ACC112 (cell line): ENCODE results near the gene MCFD2.

Experiments
- H2AFZ ChIP-seq: fragments of 200-600 bp; sonication (generic); one replicate; pipeline ENCODE4 v1.6.0; 2017; ENCODE audit warnings: antibody characterized with exemption, low read length; ENCODE audit not compliant: unreplicated experiment
- H3K27ac ChIP-seq: fragments of 200-600 bp; sonication (generic); 2 replicates; pipeline ENCODE4 v1.5.1; 2014; ENCODE audit warnings: low read depth, mild to moderate bottlenecking, antibody characterized with exemption, low read length, moderate library complexity
- H3K27me3 ChIP-seq: fragments of 200-600 bp; sonication (generic); 2 replicates; pipeline ENCODE4 v1.6.1; 2014; ENCODE audit warnings: mild to moderate bottlenecking, antibody characterized with exemption, low read length, moderate library complexity, mixed read lengths; ENCODE audit not compliant: insufficient read depth
- H3K36me3 ChIP-seq: fragments of 200-600 bp; sonication (generic); 2 replicates; pipeline ENCODE4 v1.6.1; 2016; ENCODE audit warnings: mild to moderate bottlenecking, antibody characterized with exemption, low read length, moderate library complexity, mixed read lengths; ENCODE audit not compliant: insufficient read depth
- H3K4me1 ChIP-seq: fragments of 200-600 bp; sonication (generic); one replicate; pipeline ENCODE4 v1.6.1; 2016; ENCODE audit warnings: low read length, mixed read lengths; ENCODE audit not compliant: insufficient read depth, unreplicated experiment, control insufficient read depth
- H3K4me3 ChIP-seq: fragments of 200-600 bp; sonication (generic); 2 replicates; pipeline ENCODE4 v1.5.1; 2014; ENCODE audit warnings: mild to moderate bottlenecking, low read depth, low read length
- H3K79me2 ChIP-seq: fragments of 200-600 bp; sonication (generic); one replicate; pipeline ENCODE4 v1.6.0; 2016; ENCODE audit warnings: low read length; ENCODE audit not compliant: control insufficient read depth, unreplicated experiment, insufficient read depth

MCFD2 gene

GRCh38 chr2:46901611-46902010 is 14.0 kb downstream of the MCFD2 start:
- H3K4me3 ChIP-seq: no peak overlapping the region
- H2AFZ ChIP-seq: no peak overlapping the region
- H3K36me3 ChIP-seq: peaks cover 14% of the 10 kb centered on the region
- H3K27ac ChIP-seq: no peak overlapping the region
- no peaks in the 10 kb centered on the region for H3K4me1 ChIP-seq
- no peaks in the 10 kb centered on the region for H3K27me3 ChIP-seq
- H3K79me2 ChIP-seq: peaks cover 5% of the 10 kb centered on the region

DNA sequence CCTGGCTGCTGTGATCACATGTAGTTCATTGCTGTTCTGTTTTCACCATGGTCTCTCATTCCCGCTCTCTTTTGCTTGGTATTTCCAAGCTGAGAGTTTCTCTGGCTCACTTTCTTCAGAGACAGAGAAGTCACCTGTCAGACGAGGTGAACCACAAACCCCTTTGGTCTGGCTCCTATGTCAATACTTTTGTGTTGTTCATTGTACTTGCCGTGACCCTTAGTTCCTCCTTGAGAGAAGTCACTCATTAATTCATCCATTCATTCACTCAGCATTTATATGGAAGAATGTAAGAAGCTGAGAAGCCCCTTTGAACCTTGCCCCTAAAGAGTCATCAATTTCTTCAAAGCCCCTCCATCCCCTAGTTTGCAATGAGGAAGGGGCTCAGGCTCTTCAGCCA is 15.2 kb downstream of the MCFD2 start:
- H3K79me2 ChIP-seq: no peaks in the 10 kb centered on the region
- no peak overlapping the region for H3K4me3 ChIP-seq
- H3K4me1 ChIP-seq: no peaks in the 10 kb centered on the region
- no peaks in the 10 kb centered on the region for H3K27me3 ChIP-seq
- H3K36me3 ChIP-seq: peaks cover 4% of the 10 kb centered on the region
- no peak overlapping the region for H2AFZ ChIP-seq
- H3K27ac ChIP-seq: no peak overlapping the region

DNA sequence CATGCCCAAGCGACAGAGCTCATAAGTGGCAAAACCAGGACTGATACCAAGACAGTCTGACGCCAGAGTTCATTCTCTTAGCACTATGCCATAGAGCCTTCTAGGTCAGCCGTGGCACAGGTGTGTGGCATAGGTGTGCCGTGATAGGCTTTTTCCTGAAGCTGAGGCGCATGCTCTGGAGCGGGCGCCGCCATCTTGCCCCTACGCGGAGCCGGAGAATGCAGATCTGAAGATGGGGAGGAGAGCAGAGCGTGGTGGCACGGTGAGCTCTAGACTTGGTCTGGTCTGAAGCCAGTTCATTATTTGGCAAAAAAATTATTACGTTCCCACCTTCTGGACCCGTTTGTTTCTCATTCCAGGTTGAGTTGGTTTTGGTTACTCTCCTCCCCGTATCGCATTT is 16.6 kb downstream of the MCFD2 start:
- Histone ChIP-seq H3K79me2 (no peaks in the 10 kb centered on the region), H2AFZ (no peak overlapping the region)

GRCh38 chr2:46898024-46898423 is 17.6 kb downstream of the MCFD2 start:
- Histone ChIP-seq H3K4me1 (peaks cover 10% of the 10 kb centered on the region), H3K27ac (no peak overlapping the region), H3K27me3 (no peaks in the 10 kb centered on the region), H3K4me3 (no peak overlapping the region), H3K36me3 (no peaks in the 10 kb centered on the region), H2AFZ (no peak overlapping the region), H3K79me2 (no peaks in the 10 kb centered on the region)

More for the DNA sequence above, 16.6 kb downstream of the MCFD2 start:
- Histone ChIP-seq H3K27me3 (no peaks in the 10 kb centered on the region), H3K36me3 (no peaks in the 10 kb centered on the region), H3K27ac (no peak overlapping the region), H3K4me1 (peaks cover under 1% of the 10 kb centered on the region), H3K4me3 (no peak overlapping the region)

- H3K36me3 ChIP-seq: no peaks in the 10 kb centered on the region
- H3K4me1 ChIP-seq: peaks cover 15% of the 10 kb centered on the region
- H3K27ac ChIP-seq: peak overlapping the region; percentile 30
- no peaks in the 10 kb centered on the region for H3K79me2 ChIP-seq
- no peak overlapping the region for H3K4me3 ChIP-seq
- H3K27me3 ChIP-seq: no peaks in the 10 kb centered on the region
- H2AFZ ChIP-seq: no peak overlapping the region
These were observed 22.2 kb downstream of the MCFD2 start for GRCh38 chr2:46893269-46893939.

GRCh38 chr2:46891956-46892553 is 23.6 kb downstream of the MCFD2 start:
- H3K4me1 ChIP-seq: peaks cover 29% of the 10 kb centered on the region
- no peak overlapping the region for H2AFZ ChIP-seq
- H3K27ac ChIP-seq: no peak overlapping the region
- no peaks in the 10 kb centered on the region for H3K27me3 ChIP-seq
- H3K4me3 ChIP-seq: no peak overlapping the region
- no peaks in the 10 kb centered on the region for H3K79me2 ChIP-seq
- H3K36me3 ChIP-seq: no peaks in the 10 kb centered on the region

DNA sequence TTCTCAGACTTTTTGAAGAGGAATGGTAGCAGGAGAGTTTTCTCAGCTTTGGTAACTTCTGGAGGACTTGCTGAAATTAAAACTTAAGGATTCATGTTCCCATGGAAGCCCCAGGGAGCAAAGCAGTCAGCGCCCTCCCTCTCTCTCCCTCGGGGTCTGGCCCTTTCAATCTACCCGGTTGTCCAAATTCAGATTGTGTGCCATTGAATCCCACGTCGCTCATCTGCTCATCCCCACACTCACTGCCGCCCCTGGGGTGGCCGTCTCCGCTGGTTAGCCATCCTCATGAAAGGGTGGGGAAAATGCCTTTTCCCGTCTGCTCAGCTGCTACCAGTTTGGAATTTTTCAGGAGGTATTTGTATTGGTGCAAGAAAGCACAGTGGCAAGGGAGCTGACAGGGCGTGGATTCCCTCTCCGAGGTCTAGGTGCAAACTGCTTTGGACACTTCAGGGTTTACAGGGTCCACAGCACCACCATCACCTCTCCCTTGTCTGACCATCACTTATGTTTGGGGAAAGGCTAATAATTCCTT is 27.1 kb downstream of the MCFD2 start:
- no peaks in the 10 kb centered on the region for H3K79me2 ChIP-seq
- H3K4me3 ChIP-seq: no peak overlapping the region
- peaks cover 54% of the 10 kb centered on the region for H3K4me1 ChIP-seq
- no peak overlapping the region for H2AFZ ChIP-seq
- H3K36me3 ChIP-seq: no peaks in the 10 kb centered on the region
- H3K27me3 ChIP-seq: no peaks in the 10 kb centered on the region
- H3K27ac ChIP-seq: peak overlapping the region; percentile 90

GRCh38 chr2:46887028-46887885 is 28.3 kb downstream of the MCFD2 start:
- Histone ChIP-seq H3K27ac (peak overlapping the region; percentile 90), H3K4me3 (no peak overlapping the region), H3K36me3 (no peaks in the 10 kb centered on the region), H2AFZ (peak overlapping the region; percentile 20), H3K4me1 (peaks cover 61% of the 10 kb centered on the region), H3K79me2 (no peaks in the 10 kb centered on the region), H3K27me3 (no peaks in the 10 kb centered on the region)

DNA sequence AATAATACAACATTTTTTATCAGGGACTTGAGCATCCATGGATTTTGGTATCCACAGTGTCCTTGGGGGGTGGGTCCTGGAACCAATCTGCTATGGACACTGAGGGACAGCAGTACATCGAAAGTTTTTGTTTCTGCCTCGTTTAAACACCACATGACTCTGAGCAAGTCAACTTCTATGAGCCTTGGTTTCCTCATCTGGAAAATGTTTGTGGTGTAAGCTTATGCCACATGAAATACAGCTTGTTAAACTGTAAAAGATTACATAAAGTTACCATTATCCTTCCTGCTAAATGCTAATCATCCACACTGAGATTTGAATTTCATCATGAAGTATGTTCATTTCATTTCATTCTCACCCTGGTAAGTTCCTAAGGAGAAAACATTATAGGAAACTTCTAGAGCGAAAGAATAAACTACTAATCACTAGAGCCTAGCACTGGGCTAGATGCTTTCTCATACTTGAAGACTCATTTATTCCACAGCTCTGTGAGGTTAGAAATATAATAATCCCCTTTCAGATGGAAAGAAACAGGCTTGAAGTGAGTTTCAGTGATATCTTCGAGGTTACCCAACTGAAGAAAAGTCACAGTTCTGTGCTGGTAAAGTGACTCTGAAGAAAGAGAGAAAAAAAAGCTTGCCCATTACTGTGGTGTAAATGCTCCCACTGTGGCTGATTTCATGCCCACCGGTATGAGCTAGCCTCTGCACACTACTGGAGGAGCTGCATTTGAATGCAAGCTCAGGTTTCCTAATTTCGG is 29.2 kb downstream of the MCFD2 start:
- Histone ChIP-seq H3K79me2 (no peaks in the 10 kb centered on the region), H3K4me1 (peaks cover 67% of the 10 kb centered on the region), H3K4me3 (no peak overlapping the region), H2AFZ (no peak overlapping the region), H3K27ac (peak overlapping the region; percentile 90), H3K27me3 (no peaks in the 10 kb centered on the region), H3K36me3 (no peaks in the 10 kb centered on the region)

DNA sequence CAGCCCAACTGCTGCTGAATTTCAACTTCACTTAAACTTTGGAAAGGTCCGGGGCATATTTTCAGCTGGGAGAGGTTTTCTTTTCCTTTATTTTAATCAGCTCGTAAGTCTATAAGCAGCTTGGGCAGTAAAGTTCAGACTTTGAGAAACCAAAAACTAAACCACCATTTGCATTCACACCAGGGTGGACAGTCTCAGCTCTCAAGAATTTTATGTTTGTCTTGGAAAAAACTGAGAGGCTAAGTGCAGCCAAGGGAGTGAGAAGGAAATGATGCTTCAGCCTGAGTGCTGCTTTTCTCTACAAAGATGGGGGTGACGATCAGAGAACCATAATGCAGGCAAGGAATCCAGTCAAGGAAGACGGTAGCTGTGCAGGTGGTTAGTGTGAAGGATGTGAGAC is 30.2 kb downstream of the MCFD2 start:
- H3K36me3 ChIP-seq: no peaks in the 10 kb centered on the region
- no peaks in the 10 kb centered on the region for H3K79me2 ChIP-seq
- H3K27ac ChIP-seq: peak overlapping the region; percentile 90
- no peak overlapping the region for H3K4me3 ChIP-seq
- no peaks in the 10 kb centered on the region for H3K27me3 ChIP-seq
- H3K4me1 ChIP-seq: peaks cover 78% of the 10 kb centered on the region
- H2AFZ ChIP-seq: peak overlapping the region; percentile 57
